GM12865 (cell line): Measurements from ENCODE around the gene MBNL1.

Experiments used
- DNase-seq: peaks from one replicate; pipeline ENCODE4 v3.0.0; 2010; ENCODE audit warnings: low read depth
- H3K4me3 ChIP-seq: 2 replicates; pipeline ENCODE4 v1.5.1; 2011; ENCODE audit warnings: mild to moderate bottlenecking, low read depth, low read length, control low read depth
- TF ChIP-seq, protein P1 (sequence below): IDR thresholded peaks from 2 replicates; pipeline ENCODE4 v1.5.1; 2011; ENCODE audit warnings: low read length, control low read depth, low read depth, inconsistent platforms; ENCODE audit not compliant: insufficient read depth; ENCODE audit errors: missing control alignments

The MBNL1 gene

DNA sequence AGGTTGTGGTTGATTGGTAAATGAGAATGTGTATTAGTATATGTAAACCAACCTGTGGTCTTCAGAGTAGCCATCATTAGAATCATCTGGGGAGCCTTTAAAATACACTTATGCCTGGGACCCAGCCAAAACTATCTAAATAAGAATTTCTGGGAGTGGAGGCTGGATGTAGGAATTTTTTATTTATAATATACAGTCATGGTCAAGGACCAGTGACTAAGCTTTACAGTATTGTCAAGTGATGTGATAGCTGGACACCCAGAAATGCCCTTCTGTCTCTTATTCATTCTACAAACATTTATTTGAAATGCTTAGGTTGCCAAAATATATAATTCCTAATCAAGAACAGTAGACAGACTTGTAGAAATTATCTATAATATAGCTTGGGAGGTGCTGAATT is 132.2 kb downstream of the MBNL1 start:
- TF ChIP-seq, protein P1, sequence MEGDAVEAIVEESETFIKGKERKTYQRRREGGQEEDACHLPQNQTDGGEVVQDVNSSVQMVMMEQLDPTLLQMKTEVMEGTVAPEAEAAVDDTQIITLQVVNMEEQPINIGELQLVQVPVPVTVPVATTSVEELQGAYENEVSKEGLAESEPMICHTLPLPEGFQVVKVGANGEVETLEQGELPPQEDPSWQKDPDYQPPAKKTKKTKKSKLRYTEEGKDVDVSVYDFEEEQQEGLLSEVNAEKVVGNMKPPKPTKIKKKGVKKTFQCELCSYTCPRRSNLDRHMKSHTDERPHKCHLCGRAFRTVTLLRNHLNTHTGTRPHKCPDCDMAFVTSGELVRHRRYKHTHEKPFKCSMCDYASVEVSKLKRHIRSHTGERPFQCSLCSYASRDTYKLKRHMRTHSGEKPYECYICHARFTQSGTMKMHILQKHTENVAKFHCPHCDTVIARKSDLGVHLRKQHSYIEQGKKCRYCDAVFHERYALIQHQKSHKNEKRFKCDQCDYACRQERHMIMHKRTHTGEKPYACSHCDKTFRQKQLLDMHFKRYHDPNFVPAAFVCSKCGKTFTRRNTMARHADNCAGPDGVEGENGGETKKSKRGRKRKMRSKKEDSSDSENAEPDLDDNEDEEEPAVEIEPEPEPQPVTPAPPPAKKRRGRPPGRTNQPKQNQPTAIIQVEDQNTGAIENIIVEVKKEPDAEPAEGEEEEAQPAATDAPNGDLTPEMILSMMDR, result no peak
- no peak overlapping the region for H3K4me3 ChIP-seq
- DNase-seq, result no peak

DNA sequence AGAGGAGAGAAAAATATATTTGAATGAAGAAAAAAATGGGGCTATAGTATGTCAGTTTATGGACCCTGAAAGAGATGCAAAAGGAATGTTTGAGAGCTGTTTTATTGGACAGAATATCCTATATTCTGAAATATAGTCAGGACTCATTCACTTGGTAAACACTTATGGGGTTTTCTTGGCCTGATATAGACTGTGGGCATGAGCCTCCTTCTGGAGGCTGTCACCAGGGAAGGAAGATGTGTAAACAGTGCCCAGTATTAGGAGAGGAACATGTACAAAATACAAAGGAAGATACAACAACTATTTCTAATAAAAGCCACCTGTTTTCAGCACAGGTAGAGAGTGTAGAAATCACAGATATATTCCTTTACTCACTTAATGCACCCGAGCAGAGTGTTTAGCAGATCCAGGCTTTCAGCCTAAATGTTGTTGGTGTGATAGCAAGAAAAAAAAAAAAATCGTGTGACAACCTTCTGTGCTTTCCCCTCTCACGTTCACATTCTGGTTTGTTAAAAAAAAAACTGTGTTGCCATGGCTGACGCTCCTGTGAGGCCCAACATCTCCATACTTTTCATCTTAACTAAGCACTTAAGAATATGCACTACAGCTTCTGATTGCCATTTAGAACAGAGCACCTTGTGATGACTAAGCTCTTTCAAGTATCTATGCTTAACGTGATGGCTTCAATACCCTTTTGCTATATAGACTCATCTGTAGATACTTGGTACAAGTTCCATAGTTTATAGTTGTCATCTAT is 134.1 kb downstream of the MBNL1 start:
- H3K4me3 ChIP-seq, result no peak overlapping the region
- peak; percentile 28 for DNase-seq
- TF ChIP-seq, protein P1, result no peak

DNA sequence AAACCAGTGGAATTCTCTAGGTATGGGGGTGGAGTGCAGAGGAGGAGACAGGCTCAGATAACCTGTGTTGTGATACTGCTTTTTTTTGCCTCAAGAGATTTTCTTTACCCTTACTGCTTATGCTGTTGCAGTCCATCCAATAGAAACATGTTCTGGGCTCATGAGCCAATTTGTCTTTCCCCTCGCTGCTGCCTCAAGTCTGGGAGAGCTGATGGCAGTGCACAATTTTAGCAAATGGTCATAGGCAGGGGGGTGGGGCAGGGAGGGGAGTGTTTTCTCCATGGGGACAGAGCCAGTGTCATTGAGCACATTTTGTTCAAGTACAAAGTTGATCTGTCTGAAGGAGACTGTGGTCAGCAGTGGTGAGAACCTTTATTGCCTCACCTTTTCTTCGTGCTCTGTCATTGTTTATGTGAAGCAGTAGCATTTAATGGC is 134.9 kb downstream of the MBNL1 start:
- no peak for DNase-seq
- H3K4me3 ChIP-seq, result no peak overlapping the region
- TF ChIP-seq, protein P1, result no peak

DNA sequence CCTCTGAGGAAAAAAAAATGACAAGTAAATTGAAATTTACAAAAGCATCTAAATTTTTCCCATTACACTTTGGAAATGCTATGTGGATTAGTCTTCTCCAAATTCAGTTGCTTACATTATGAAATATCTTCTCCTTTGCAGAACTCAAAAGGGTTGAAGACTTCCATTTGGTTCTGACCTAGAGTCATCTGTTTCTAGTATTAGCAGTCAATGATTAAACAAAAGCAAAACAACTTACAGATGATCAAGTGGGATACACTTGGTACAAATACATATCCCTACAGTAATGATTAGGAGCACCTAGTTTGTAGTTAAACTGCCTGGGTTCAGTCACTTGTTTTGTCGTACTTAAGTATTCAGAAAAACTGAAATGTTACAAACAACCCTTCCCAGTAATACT is 136.2 kb downstream of the MBNL1 start:
- H3K4me3 ChIP-seq, result no peak overlapping the region
- TF ChIP-seq, protein P1, result no peak
- DNase-seq, result no peak

DNA sequence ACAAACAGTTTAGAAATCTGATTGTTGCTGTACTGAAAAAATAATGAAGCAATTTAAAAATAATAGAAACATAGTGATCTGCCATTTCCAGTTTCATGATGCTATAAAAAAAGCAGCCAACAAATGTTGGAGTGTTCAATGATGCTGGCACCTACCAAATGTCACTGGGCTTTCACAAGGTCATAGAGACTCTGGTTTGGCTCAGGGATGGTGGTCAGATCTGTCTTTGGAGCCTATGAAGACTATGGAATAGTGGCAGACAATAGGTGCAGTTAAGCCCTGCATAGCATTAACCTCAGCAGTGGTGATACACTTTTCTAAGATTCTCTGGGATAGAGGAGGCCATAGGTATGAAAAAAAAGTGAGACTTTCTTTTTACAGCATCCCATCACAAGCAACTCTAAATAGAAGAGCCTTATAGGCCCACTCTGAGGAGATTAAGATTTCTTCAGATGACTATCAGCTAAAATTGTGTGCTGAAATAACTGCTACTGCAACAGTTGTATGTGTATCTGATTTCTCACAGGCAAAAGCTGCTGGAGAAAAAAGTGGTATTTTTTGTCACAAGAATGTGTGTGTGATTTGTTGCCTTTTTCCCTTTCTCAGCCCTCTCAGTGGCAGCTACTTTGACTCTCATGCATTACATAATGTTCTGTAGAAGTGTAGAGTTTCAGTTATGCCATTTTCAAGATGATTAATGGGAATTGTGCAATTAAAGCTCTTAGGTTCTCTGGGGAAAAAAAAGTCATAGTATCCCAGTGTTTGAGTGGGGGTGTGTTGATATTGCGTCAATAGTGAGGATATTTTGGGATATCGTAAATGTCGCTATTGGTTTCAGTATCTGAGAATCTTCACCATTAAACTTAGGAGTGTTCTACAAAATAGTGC is 137.4 kb downstream of the MBNL1 start:
- TF ChIP-seq, protein P1, result no peak
- no peak for DNase-seq

DNA sequence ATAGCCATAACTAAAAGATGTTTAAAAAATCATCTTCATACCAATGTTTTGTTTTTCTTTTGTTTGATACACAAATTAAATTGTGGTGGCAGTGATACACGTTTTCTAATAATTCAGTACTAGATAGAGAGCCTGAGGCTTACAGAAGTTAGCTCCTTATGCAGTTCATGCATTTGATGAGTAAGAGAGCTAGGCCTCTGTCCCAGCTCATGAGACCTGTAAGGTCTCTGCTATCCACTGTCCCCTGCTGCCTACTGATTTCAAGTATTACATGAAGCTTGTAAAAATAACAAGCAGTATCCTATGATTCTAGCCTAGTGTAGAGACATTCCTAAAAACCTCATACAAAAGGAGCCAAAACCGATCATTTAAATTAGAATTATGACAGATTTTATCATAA is 144.5 kb downstream of the MBNL1 start:
- no peak for DNase-seq
- H3K4me3 ChIP-seq, result no peak overlapping the region
- TF ChIP-seq, protein P1, result no peak

More for the DNA sequence above, 137.4 kb downstream of the MBNL1 start:
- no peak overlapping the region for H3K4me3 ChIP-seq
